SH-SY5Y (cell line): ENCODE results near the gene SUN2.

Source experiments
- GATA2 ChIP-seq: IDR thresholded peaks from 2 replicates; pipeline ENCODE4 v1.6.1; 2011; ENCODE audit warnings: mild to moderate bottlenecking, low read depth, low read length
- GATA3 ChIP-seq: IDR thresholded peaks from 2 replicates; pipeline ENCODE4 v1.6.1; 2011; ENCODE audit warnings: low read depth, mild to moderate bottlenecking, low read length, moderate library complexity

The SUN2 gene, protein sequence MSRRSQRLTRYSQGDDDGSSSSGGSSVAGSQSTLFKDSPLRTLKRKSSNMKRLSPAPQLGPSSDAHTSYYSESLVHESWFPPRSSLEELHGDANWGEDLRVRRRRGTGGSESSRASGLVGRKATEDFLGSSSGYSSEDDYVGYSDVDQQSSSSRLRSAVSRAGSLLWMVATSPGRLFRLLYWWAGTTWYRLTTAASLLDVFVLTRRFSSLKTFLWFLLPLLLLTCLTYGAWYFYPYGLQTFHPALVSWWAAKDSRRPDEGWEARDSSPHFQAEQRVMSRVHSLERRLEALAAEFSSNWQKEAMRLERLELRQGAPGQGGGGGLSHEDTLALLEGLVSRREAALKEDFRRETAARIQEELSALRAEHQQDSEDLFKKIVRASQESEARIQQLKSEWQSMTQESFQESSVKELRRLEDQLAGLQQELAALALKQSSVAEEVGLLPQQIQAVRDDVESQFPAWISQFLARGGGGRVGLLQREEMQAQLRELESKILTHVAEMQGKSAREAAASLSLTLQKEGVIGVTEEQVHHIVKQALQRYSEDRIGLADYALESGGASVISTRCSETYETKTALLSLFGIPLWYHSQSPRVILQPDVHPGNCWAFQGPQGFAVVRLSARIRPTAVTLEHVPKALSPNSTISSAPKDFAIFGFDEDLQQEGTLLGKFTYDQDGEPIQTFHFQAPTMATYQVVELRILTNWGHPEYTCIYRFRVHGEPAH

GRCh38 chr22:38755911-38756532, at the start of gene SUN2:
Gene SUN2, minus strand, starts transcription at chr22:38755998. Its CDS starts 3,370 bp downstream, at chr22:38752628.
- no peak for TF ChIP-seq GATA3
- no peak for TF ChIP-seq GATA2

GRCh38 chr22:38802671-38803121, 46.9 kb upstream of the SUN2 start:
- TF ChIP-seq GATA3 (no peak), GATA2 (no peak)

DNA sequence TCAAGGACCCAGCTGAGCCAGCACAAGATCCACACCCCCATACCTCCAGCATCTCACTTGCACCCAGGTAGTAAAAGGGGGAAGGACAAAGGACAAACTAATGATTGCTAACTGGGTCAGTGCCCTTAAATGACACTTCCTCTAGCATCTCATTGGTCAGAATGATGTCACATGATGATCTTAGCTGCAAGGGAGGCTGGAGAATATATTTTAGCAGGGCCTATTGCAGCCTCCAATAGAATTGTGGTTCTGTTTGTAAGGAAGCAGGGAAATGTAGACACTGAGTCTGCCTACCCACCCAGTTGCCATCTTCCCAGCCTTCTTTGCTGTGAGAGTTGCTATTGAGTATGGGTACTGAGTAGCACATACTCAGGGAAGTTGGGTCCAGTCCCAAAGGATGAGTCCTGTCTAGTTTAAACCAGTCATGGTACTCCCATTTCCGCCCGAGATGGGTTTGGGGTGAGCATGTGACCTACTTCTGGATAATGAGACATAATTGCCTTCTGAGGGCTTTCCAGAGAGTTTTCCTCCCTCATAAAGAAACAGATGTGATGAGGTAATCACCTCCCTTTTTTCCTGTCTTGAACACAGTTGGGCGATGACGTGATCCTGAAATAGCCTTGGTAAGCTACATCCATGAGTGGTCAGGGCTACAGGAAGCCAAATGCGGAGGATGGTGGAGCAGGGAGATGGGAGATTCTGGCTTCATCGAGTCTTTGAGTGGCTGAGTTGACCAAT, 43.6 kb upstream of the SUN2 start:
- TF ChIP-seq GATA3 (no peak), GATA2 (no peak)

DNA sequence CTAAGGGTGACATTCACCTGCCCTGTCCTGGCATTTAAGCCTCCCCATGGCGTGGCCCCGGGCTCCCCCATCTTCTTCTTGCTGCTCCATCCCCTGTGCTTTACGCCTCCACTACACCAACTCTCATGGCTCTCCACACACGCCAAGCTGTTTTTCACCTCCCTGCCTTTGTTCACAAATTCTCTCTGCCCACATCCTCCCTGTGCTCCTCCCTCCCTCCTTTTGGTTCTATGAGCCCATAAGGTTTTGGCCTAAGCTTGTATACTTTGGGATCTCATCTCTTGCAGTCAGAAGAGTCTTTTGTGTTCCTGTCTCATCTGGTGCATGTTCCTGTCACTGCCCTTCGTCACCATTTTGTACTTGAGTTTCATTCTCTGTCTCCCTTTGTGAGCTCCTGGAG, 42.7 kb upstream of the SUN2 start:
- TF ChIP-seq GATA3, result no peak
- TF ChIP-seq GATA2, result no peak

DNA sequence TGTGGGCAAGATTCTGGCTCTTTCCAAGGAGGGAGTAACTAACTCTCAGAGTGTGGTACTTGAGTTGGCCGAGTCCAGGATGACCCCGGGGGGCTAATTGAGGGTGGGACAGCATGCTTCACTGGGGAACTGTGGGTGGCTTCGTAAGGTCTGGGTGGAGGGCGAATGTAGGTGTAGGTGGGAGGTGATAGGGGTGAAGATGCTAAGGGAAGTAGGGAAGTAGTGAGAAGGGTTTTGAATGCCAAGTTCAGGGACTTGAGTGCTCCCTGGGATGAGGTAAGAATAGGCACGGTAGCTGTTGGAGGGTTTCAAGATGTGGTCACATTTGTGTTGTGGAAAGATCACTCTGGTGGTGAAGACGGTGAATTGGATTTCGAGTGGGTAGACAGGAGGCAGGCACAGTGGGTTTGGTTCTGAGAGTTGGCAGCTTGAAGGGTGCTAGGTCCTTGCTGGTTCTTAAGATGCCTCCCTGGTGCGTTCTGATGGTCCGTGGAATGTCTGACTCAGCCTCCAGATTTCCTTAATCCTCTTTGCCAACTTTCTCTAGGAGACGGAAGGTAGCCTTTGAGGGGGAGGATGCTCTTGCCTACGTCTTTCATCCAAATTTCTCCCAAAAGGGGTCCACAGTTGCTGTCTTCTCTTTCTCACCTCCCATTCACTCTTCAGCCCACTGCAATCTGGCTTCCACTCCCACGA, 40.6 kb upstream of the SUN2 start:
- no peak for TF ChIP-seq GATA3
- no peak for TF ChIP-seq GATA2

DNA sequence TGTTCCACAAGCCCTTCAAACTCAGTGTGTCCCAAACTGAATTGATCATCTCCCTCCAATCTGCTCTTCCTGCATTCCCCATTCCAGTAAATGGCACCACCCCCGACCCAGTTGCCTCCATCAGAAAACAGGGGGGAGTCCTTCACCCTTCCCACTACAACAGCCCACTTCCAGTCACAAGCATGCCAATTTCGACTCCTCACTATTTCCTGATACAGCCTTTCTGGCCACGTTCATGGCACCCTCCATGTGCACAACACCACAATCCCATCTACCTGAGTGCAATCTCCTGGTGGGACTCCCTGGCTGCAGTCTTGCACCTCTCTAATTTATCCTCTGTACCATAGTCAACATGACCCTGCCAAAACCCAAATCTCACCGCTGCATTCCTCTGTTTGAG, 39.8 kb upstream of the SUN2 start:
- TF ChIP-seq GATA3 (no peak), GATA2 (no peak)

- TF ChIP-seq GATA2 (no peak), GATA3 (no peak)
Observed at GRCh38 chr22:38793721-38794466, 38.1 kb upstream of the SUN2 start, which contains the start of gene DNAL4. Gene DNAL4, minus strand, starts transcription at chr22:38794143. Its CDS starts 11,412 bp downstream, at chr22:38782731.

GRCh38 chr22:38793317-38793716, 37.5 kb upstream of the SUN2 start:
- TF ChIP-seq GATA2 (no peak), GATA3 (no peak)

GRCh38 chr22:38792833-38793232, 37.0 kb upstream of the SUN2 start:
- TF ChIP-seq GATA3 (no peak), GATA2 (no peak)

DNA sequence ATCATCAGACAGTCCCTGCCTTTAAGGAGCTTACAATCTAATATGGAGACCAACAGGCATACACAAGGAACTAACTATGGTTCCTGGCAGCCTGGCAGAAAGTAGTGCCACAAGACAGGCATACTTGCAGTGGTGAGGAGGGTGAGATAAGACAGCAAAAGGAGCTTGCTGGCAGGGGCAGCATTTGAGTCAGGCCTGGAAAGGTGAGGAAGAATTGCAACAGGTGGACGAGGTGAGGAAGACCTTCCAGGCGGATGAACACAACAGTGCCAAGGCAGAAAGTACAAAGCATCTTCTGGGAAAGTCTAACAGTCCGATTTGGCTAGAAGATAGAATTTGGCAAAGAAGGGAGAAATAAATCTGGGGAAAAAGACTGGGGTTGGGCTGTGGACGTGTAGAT, 33.8 kb upstream of the SUN2 start:
- no peak for TF ChIP-seq GATA2
- TF ChIP-seq GATA3, result no peak

GRCh38 chr22:38788846-38789245, 33.0 kb upstream of the SUN2 start:
- no peak; the same call in 1 of the 2 replicates for TF ChIP-seq GATA2
- TF ChIP-seq GATA3, result no peak

- TF ChIP-seq GATA2 (peak; percentile 63), GATA3 (peak; percentile 37; the same call in 1 of the 2 replicates)
Observed at GRCh38 chr22:38788021-38788816, 32.4 kb upstream of the SUN2 start.
